GM06990 (cell line): ENCODE results near the gene NTM.
"Not testable (repeated sequence)": the region's sequence is repeated elsewhere in the genome, so short reads cannot be mapped to it uniquely, and the experiment has no call there.

Experiments
- DNase-seq: peaks from one replicate; pipeline ENCODE4 v3.0.0-alpha.2; 2011; ENCODE audit not compliant: insufficient read length; ENCODE audit errors: extremely low read depth
- H3K27me3 ChIP-seq: replicated peaks from 2 replicates; pipeline ENCODE4 v1.6.0; 2011; ENCODE audit warnings: low read length; ENCODE audit not compliant: control insufficient read depth, insufficient read depth
- H3K36me3 ChIP-seq: 2 replicates; pipeline ENCODE4 v1.5.1; 2011; ENCODE audit warnings: low read length; ENCODE audit not compliant: control insufficient read depth, insufficient read depth
- H3K4me3 ChIP-seq: replicated peaks from 2 replicates; pipeline ENCODE4 v1.5.1; 2011; ENCODE audit warnings: low read depth, mild to moderate bottlenecking, control low read depth, low read length
- CTCF ChIP-seq: IDR thresholded peaks from 2 replicates; pipeline ENCODE4 v1.5.1; 2011; ENCODE audit warnings: low read length, control low read depth, mild to moderate bottlenecking, inconsistent platforms; ENCODE audit not compliant: insufficient read depth, poor library complexity, severe bottlenecking

Gene NTM

GRCh38 chr11:132060567-132060966, 690.2 kb downstream of the NTM start:
- peaks cover 1% of the 10 kb centered on the region for H3K27me3 ChIP-seq
- H3K36me3 ChIP-seq, result no peaks in the 10 kb centered on the region
- no peak for DNase-seq
- no peak overlapping the region for H3K4me3 ChIP-seq
- no peak for TF ChIP-seq CTCF

GRCh38 chr11:132062031-132062430, 691.6 kb downstream of the NTM start:
- Histone ChIP-seq H3K4me3 (no peak overlapping the region), H3K36me3 (no peaks in the 10 kb centered on the region), H3K27me3 (peaks cover 1% of the 10 kb centered on the region; the same call in 1 of the 2 replicates)
- DNase-seq, result no peak
- TF ChIP-seq CTCF, result no peak

- no peaks in the 10 kb centered on the region for H3K36me3 ChIP-seq
- no peak for DNase-seq
- H3K27me3 ChIP-seq, result peaks cover 1% of the 10 kb centered on the region; the same call in 1 of the 2 replicates
- no peak overlapping the region for H3K4me3 ChIP-seq
- TF ChIP-seq CTCF, result no peak
Measured at GRCh38 chr11:132062541-132062940, 692.1 kb downstream of the NTM start.

GRCh38 chr11:132064987-132065620, 694.7 kb downstream of the NTM start:
- H3K27me3 ChIP-seq, result no peaks in the 10 kb centered on the region; the same call in 1 of the 2 replicates
- H3K4me3 ChIP-seq, result no peak overlapping the region
- no peak for DNase-seq
- H3K36me3 ChIP-seq, result no peaks in the 10 kb centered on the region
- TF ChIP-seq CTCF, result no peak

GRCh38 chr11:132068556-132068955, 698.1 kb downstream of the NTM start:
- DNase-seq, result no peak
- TF ChIP-seq CTCF, result no peak
- no peaks in the 10 kb centered on the region for H3K36me3 ChIP-seq
- no peak overlapping the region for H3K4me3 ChIP-seq
- no peaks in the 10 kb centered on the region for H3K27me3 ChIP-seq

GRCh38 chr11:132069593-132069992, 699.2 kb downstream of the NTM start:
- H3K36me3 ChIP-seq, H3K27me3 ChIP-seq, DNase-seq, H3K4me3 ChIP-seq: not testable (repeated sequence)

GRCh38 chr11:132070907-132071306, 700.5 kb downstream of the NTM start:
- not testable (repeated sequence) for H3K36me3 ChIP-seq, DNase-seq, H3K4me3 ChIP-seq, H3K27me3 ChIP-seq
